GM19455 (cell line): Measurements from ENCODE around the gene IGFBP2.

Experiments used
- ATAC-seq: cut with Tn5 transposase; IDR thresholded peaks from one replicate; pipeline ENCODE4 v1.9.1; 2021; ENCODE audit not compliant: unreplicated experiment

The IGFBP2 gene

DNA sequence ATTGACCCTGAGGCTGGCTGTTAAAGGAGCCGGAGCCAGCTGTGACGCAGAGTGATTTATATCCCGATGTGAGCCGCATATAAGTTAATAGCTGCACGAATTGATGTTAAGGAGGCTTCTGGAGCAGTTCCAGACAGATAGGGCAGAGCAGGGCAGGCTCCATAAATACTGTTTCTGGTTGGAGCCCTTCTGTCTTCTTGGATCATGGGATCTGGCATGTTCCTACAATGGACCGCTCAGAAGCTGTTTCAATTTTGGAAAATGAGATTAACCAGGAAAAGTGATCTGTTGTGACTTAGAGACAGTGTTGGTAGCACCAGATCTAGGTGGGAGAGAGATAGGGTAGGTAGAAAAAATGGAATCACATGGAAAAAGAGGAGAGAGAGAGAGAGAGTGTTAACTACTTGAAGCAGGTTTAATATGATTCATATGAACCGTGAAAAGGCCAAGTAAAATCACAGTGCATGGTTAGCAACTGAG is 66.9 kb downstream of the IGFBP2 start:
- ATAC-seq: no peak

DNA sequence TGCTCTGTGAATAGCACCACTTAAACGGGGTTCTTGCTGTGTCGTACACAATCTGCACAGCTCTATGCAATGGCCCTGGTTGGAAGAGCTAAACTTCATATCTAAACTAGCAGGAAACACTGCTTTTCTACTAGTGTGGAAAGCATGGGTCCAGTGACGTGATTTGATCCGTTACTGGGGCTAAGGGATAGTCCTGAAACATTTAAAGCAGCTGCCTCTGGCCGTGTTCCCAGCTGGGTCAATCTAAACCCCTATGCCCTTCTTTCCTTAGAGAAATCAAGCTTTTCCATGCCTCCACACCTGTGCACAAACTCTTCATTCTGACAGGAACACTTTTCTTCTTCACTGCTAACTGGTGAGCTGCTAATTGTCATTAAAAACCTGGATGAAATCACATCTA is 67.6 kb downstream of the IGFBP2 start:
- no peak for ATAC-seq

- ATAC-seq: no peak
Measured at GRCh38 chr2:216701544-216701943, 68.3 kb downstream of the IGFBP2 start.

- ATAC-seq: no peak
Measured at GRCh38 chr2:216702756-216703155, 69.5 kb downstream of the IGFBP2 start.

GRCh38 chr2:216710551-216711301 is 77.5 kb downstream of the IGFBP2 start:
- no peak for ATAC-seq

- ATAC-seq: no peak
Measured at GRCh38 chr2:216711348-216711747, 78.1 kb downstream of the IGFBP2 start.

- ATAC-seq: no peak
Measured at GRCh38 chr2:216713691-216714336, 80.6 kb downstream of the IGFBP2 start.
